HepG2 (cell line): ENCODE measurements around the gene POLG2. TPM values are rescaled to one million over a fixed set of nuclear protein-coding genes. Genes with fewer than 3 reads are reported as not detected.

Source experiments
- ATF1 ChIP-seq: IDR thresholded peaks from 2 replicates; pipeline ENCODE4 v1.6.1; 2016; ENCODE audit warnings: mild to moderate bottlenecking, control low read depth
- CHD4 ChIP-seq: fragments of 200-600 bp; sonication (generic); IDR thresholded peaks from 2 replicates; pipeline ENCODE4 v1.7.0; 2017; ENCODE audit warnings: mild to moderate bottlenecking, low read length, borderline replicate concordance
- DDIT3 ChIP-seq: sonication (generic); formaldehyde crosslinking; IDR thresholded peaks from 2 replicates; pipeline ENCODE4 v1.4.0; 2020; ENCODE audit warnings: mild to moderate bottlenecking, missing genetic modification reagents
- EZH2 ChIP-seq: conservative IDR thresholded peaks from 2 replicates; pipeline ENCODE4 v1.6.1; 2012; ENCODE audit warnings: mild to moderate bottlenecking, low read depth, low read length, moderate library complexity
- GRHL1 ChIP-seq: sonication (generic); formaldehyde crosslinking; conservative IDR thresholded peaks from 2 replicates; pipeline ENCODE4 v1.8.0; 2022; ENCODE audit warnings: missing genetic modification reagents
- HNRNPH1 ChIP-seq: fragments of 200-400 bp; formaldehyde crosslinking; optimal IDR thresholded peaks from 2 replicates; pipeline ENCODE3; 2017; ENCODE audit warnings: mild to moderate bottlenecking, low read depth, low read length
- MXI1 ChIP-seq: IDR thresholded peaks from 3 replicates; pipeline ENCODE4 v1.6.1; 2012; ENCODE audit warnings: low read depth, low read length, inconsistent platforms, borderline replicate concordance
- NFRKB ChIP-seq: fragments of 450-650 bp; IDR thresholded peaks from 2 replicates; pipeline ENCODE4 v1.6.1; 2017
- PREB ChIP-seq: sonication (generic); formaldehyde crosslinking; IDR thresholded peaks from 2 replicates; pipeline ENCODE4 v1.4.0; 2020; ENCODE audit warnings: missing genetic modification reagents
- RAD21 ChIP-seq: fragments of 450-650 bp; formaldehyde crosslinking; IDR thresholded peaks from 2 replicates; pipeline ENCODE4 v1.5.0; 2020; ENCODE audit warnings: mild to moderate bottlenecking
- RFXAP ChIP-seq: sonication (generic); formaldehyde crosslinking; IDR thresholded peaks from 2 replicates; pipeline ENCODE4 v1.4.0; 2020; ENCODE audit warnings: missing genetic modification reagents, borderline replicate concordance
- SP4 ChIP-seq: sonication (generic); formaldehyde crosslinking; IDR thresholded peaks from 2 replicates; pipeline ENCODE4 v1.8.1; 2023; ENCODE audit warnings: mild to moderate bottlenecking, missing genetic modification reagents
- SRSF1 ChIP-seq: fragments of 200-400 bp; formaldehyde crosslinking; optimal IDR thresholded peaks from 2 replicates; pipeline ENCODE3; 2017; ENCODE audit warnings: mild to moderate bottlenecking, low read depth, low read length, moderate library complexity
- ZNF24 ChIP-seq: fragments of 450-650 bp; IDR thresholded peaks from 2 replicates; pipeline ENCODE4 v1.6.1; 2017; ENCODE audit warnings: antibody characterized with exemption, mild to moderate bottlenecking
- ZNF335 ChIP-seq: sonication (generic); formaldehyde crosslinking; IDR thresholded peaks from 2 replicates; pipeline ENCODE4 v1.4.0; 2020; ENCODE audit warnings: missing genetic modification reagents
- ZNF343 ChIP-seq: sonication (generic); formaldehyde crosslinking; IDR thresholded peaks from 2 replicates; pipeline ENCODE4 v1.4.0; 2020; ENCODE audit warnings: mild to moderate bottlenecking, missing genetic modification reagents
- ZNF383 ChIP-seq: sonication (generic); formaldehyde crosslinking; IDR thresholded peaks from 2 replicates; pipeline ENCODE4 v1.4.0; 2020; ENCODE audit warnings: missing genetic modification reagents, mild to moderate bottlenecking, borderline replicate concordance
- ZNF589 ChIP-seq: sonication (generic); formaldehyde crosslinking; conservative IDR thresholded peaks from 2 replicates; pipeline ENCODE4 v1.8.0; 2022; ENCODE audit warnings: mild to moderate bottlenecking, moderate library complexity, missing genetic modification reagents
- ZSCAN22 ChIP-seq: sonication (generic); formaldehyde crosslinking; IDR thresholded peaks from 2 replicates; pipeline ENCODE4 v1.4.0; 2020; ENCODE audit warnings: mild to moderate bottlenecking, missing genetic modification reagents
- polyA plus RNA-seq, 8 experiments: library from polyadenylated mRNA; depleted of rRNA in 3 of 8; stranded (reverse) in 7 of 8; unstranded in 1 of 8; fragments of >200 nt; fragmentation: Illumina TruSeq in 4 of 8; extraction: Trizol in 4 of 8; gene quantifications; 2 replicates each; pipeline versions ENCODE4 v1.2.1 to v1.2.3, GENCODE V29; 2011 to 2016; ENCODE audit warnings: low read depth in 4 of 8, missing spikeins in 1 of 8, mixed read lengths in 1 of 8; ENCODE audit not compliant: insufficient read depth in 1 of 8
- total RNA-seq, 5 experiments: library from RNA; depleted of rRNA; stranded (reverse); fragments of >200 nt; fragmentation: Illumina TruSeq; extraction: Trizol; gene quantifications; 2 replicates each; pipeline ENCODE4 v1.2.3, GENCODE V29; 2016; ENCODE audit warnings: low read depth in 1 of 5
- TF ChIP-seq, protein P1 (sequence below): sonication (generic); formaldehyde crosslinking; IDR thresholded peaks from 2 replicates; pipeline ENCODE4 v1.4.0; 2020; ENCODE audit warnings: missing genetic modification reagents
- TF ChIP-seq, protein P2 (sequence below): sonication (generic); formaldehyde crosslinking; IDR thresholded peaks from 2 replicates; pipeline ENCODE4 v1.4.0; 2020; ENCODE audit warnings: mild to moderate bottlenecking, missing genetic modification reagents

POLG2 gene
- total and polyA plus RNA-seq, 2 of the 13 experiments (the other 11 are each of a cell fraction or from before 2014, with no cell fraction given): 21.1 to 25.5 TPM

DNA sequence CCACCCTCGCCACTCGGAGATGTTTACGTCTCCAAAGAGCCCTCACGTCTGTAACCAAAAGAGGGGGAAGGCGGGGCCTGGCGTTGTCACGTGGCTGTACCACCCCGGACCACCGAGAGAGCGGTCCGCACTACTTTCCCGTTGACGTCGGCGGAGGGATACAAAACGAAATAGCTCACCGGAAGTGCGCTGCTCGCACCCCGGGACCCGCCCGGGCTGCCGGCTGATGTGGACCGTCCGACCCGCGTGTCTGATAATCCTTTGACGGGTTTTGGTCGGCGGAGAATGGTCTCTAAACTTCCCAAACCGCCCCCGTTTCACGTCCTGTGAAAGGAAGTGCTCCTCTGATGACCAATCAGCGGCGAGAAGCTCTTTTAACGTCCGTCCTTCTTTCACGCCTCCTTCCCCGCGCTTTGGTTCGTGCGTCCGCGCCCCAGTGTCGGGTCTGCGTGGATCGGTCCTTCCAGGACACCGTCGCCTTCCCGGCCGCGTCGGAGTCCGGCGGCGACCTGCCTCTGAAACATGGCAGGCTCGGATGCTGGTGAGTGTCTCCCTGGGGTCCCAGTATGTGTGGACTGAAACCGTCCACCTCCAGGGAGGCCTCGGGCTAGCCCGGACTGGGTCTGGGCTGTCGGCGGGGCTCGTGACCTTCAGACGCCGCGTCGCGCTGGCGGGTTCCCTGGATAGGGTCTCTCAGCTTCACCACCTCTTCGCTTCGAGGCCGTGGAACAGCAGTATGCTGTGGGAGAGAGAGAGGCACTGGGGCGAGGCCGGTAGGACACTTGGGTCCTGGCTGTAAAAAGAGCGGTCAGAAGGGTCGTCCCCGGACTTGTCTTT is 9.9 kb upstream of the POLG2 start, which contains the start of gene CEP95 (continued):
- TF ChIP-seq ZSCAN22 (CRISPR knock-in tag) (no peak; the same call in none of the 2 replicates), GRHL1 (CRISPR knock-in tag) (no peak), ZNF24 (no peak; the same call in 1 of the 2 replicates), MXI1 (peak; percentile 74; the same call in 2 of the 3 replicates), CHD4 (no peak), PREB (CRISPR knock-in tag) (0 out of 2 replicates have a peak, but pooled peaks have one; percentile 88), ZNF383 (CRISPR knock-in tag) (no peak; the same call in 1 of the 2 replicates), EZH2 (no peak), SP4 (peak; percentile 88), NFRKB (no peak), HNRNPH1 (no peak), DDIT3 (CRISPR knock-in tag) (no peak), ATF1 (CRISPR knock-in tag) (peak; percentile 92), RAD21 (CRISPR knock-in tag) (0 out of 2 replicates have a peak, but pooled peaks have one; percentile 34), ZNF335 (no peak), ZNF589 (CRISPR knock-in tag) (peak; percentile 82), SRSF1 (peak; percentile 88), ZNF343 (CRISPR knock-in tag) (peak; percentile 65; the same call in 1 of the 2 replicates), RFXAP (CRISPR knock-in tag) (peak; percentile 44)
- TF ChIP-seq, protein P1, sequence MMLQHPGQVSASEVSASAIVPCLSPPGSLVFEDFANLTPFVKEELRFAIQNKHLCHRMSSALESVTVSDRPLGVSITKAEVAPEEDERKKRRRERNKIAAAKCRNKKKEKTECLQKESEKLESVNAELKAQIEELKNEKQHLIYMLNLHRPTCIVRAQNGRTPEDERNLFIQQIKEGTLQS (CRISPR knock-in tag): no peak
- TF ChIP-seq, protein P2, sequence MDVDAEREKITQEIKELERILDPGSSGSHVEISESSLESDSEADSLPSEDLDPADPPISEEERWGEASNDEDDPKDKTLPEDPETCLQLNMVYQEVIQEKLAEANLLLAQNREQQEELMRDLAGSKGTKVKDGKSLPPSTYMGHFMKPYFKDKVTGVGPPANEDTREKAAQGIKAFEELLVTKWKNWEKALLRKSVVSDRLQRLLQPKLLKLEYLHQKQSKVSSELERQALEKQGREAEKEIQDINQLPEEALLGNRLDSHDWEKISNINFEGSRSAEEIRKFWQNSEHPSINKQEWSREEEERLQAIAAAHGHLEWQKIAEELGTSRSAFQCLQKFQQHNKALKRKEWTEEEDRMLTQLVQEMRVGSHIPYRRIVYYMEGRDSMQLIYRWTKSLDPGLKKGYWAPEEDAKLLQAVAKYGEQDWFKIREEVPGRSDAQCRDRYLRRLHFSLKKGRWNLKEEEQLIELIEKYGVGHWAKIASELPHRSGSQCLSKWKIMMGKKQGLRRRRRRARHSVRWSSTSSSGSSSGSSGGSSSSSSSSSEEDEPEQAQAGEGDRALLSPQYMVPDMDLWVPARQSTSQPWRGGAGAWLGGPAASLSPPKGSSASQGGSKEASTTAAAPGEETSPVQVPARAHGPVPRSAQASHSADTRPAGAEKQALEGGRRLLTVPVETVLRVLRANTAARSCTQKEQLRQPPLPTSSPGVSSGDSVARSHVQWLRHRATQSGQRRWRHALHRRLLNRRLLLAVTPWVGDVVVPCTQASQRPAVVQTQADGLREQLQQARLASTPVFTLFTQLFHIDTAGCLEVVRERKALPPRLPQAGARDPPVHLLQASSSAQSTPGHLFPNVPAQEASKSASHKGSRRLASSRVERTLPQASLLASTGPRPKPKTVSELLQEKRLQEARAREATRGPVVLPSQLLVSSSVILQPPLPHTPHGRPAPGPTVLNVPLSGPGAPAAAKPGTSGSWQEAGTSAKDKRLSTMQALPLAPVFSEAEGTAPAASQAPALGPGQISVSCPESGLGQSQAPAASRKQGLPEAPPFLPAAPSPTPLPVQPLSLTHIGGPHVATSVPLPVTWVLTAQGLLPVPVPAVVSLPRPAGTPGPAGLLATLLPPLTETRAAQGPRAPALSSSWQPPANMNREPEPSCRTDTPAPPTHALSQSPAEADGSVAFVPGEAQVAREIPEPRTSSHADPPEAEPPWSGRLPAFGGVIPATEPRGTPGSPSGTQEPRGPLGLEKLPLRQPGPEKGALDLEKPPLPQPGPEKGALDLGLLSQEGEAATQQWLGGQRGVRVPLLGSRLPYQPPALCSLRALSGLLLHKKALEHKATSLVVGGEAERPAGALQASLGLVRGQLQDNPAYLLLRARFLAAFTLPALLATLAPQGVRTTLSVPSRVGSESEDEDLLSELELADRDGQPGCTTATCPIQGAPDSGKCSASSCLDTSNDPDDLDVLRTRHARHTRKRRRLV (CRISPR knock-in tag): peak; percentile 71; the same call in 1 of the 2 replicates
